ENCODE data around the gene RIMS4. TPM values are rescaled to one million over a fixed set of nuclear protein-coding genes. Genes with fewer than 3 reads are reported as not detected.

RIMS4 gene
- polyA plus RNA-seq, 3 donors = not detected

GRCh38 chr20:44839481-44839880, 29.1 kb upstream of the RIMS4 start:
- WGBS (ENCODE audit: insufficient coverage) = no CpG with 5 or more reads among the region's 5 CpGs

GRCh38 chr20:44838521-44838920, 28.2 kb upstream of the RIMS4 start:
- Mint-ChIP-seq H3K9me3 (peaks cover 0 to 4% (median 0%) of the 10 kb centered on the region in 7 donors), H3K36me3 (no peaks in the 10 kb centered on the region)
- no peak for DNase-seq

More at GRCh38 chr20:44839481-44839880, 29.1 kb upstream of the RIMS4 start:
- Histone ChIP-seq H3K27ac (ENCODE audit: low read depth in 1 of 2, low read length in 2 of 2) (no peak overlapping the region), H3K4me3 (replicated peaks in 1 of 3; ENCODE audit: low read depth in 2 of 3, low read length in 3 of 3) (no peak overlapping the region), H3K36me3 (replicated peaks in 1 of 2; ENCODE audit: control insufficient read depth in 1 of 2, insufficient read depth in 2 of 2, low read length in 2 of 2) (no peaks in the 10 kb centered on the region), H4K20me1 (ENCODE audit: insufficient read depth, low read length) (no peaks in the 10 kb centered on the region), H3K4me1 (ENCODE audit: control insufficient read depth in 1 of 2, insufficient read depth in 2 of 2, low read length in 2 of 2) (no peaks in the 10 kb centered on the region), H3K9ac (ENCODE audit: insufficient read depth, low read length, poor library complexity, severe bottlenecking) (no peak overlapping the region), H3K79me2 (ENCODE audit: insufficient read depth, low read length) (no peaks in the 10 kb centered on the region), H3K9me3 (replicated peaks in 1 of 2; ENCODE audit: control insufficient read depth in 1 of 2, insufficient read depth in 1 of 2, low read length in 2 of 2) (no peaks in the 10 kb centered on the region), H2AFZ (ENCODE audit: insufficient read depth, low read depth, low read length, poor library complexity, severe bottlenecking) (no peak overlapping the region), H3K4me2 (replicated peaks; ENCODE audit: extremely low read depth, low read length, poor library complexity, severe bottlenecking) (no peak overlapping the region), H3K27me3 (ENCODE audit: control insufficient read depth in 2 of 2, insufficient read depth in 2 of 2, low read length in 2 of 2) (peaks cover 2 to 8% of the 10 kb centered on the region in 2 donors)
- no peaks in the 10 kb centered on the region for H3K36me3 Mint-ChIP-seq
- no peak for TF ChIP-seq CTCF (IDR thresholded peaks at IDR 0.05)
- H3K27me3 Mint-ChIP-seq (ENCODE audit: low read depth in 3 of 3) = peaks cover 6 to 15% (median 15%) of the 10 kb centered on the region in 3 donors
- intact Hi-C loops (cut with micrococcal nuclease) = no loop called here
- no peak for DNase-seq
- no peak overlapping the region for H3K27ac Mint-ChIP-seq
- peaks cover 0 to 4% (median 0%) of the 10 kb centered on the region in 7 donors for H3K9me3 Mint-ChIP-seq
- H3K4me1 Mint-ChIP-seq = no peaks in the 10 kb centered on the region
- H3K4me3 Mint-ChIP-seq = no peak overlapping the region

More at GRCh38 chr20:44838521-44838920, 28.2 kb upstream of the RIMS4 start:
- Mint-ChIP-seq H3K4me1 (no peaks in the 10 kb centered on the region), H3K27ac (no peak overlapping the region), H3K4me3 (no peak overlapping the region), H3K27me3 (ENCODE audit: low read depth in 3 of 3) (peaks cover 6 to 19% (median 12%) of the 10 kb centered on the region in 3 donors)
- H3K27ac ChIP-seq (ENCODE audit: low read depth in 1 of 2, low read length in 2 of 2) = no peak overlapping the region
- intact Hi-C loops (cut with micrococcal nuclease) = no loop called here
- no peak overlapping the region for H3K9ac ChIP-seq (ENCODE audit: insufficient read depth, low read length, poor library complexity, severe bottlenecking)
- 91% methylated on average over 1 of the region's 1 CpG for WGBS (ENCODE audit: insufficient coverage)
- no peak overlapping the region for H3K4me2 ChIP-seq (replicated peaks; ENCODE audit: extremely low read depth, low read length, poor library complexity, severe bottlenecking)
- H3K4me1 ChIP-seq (ENCODE audit: control insufficient read depth in 1 of 2, insufficient read depth in 2 of 2, low read length in 2 of 2) = no peaks in the 10 kb centered on the region
- no peaks in the 10 kb centered on the region for H3K9me3 ChIP-seq (replicated peaks in 1 of 2; ENCODE audit: control insufficient read depth in 1 of 2, insufficient read depth in 1 of 2, low read length in 2 of 2)
- H3K79me2 ChIP-seq (ENCODE audit: insufficient read depth, low read length) = no peaks in the 10 kb centered on the region
- no peak for TF ChIP-seq CTCF (IDR thresholded peaks at IDR 0.05)
- H4K20me1 ChIP-seq (ENCODE audit: insufficient read depth, low read length) = no peaks in the 10 kb centered on the region
- no peak overlapping the region for H2AFZ ChIP-seq (ENCODE audit: insufficient read depth, low read depth, low read length, poor library complexity, severe bottlenecking)
- H3K27me3 ChIP-seq (ENCODE audit: control insufficient read depth in 2 of 2, insufficient read depth in 2 of 2, low read length in 2 of 2) = peaks cover 2 to 8% of the 10 kb centered on the region in 2 donors
- no peaks in the 10 kb centered on the region for H3K36me3 ChIP-seq (replicated peaks in 1 of 2; ENCODE audit: control insufficient read depth in 1 of 2, insufficient read depth in 2 of 2, low read length in 2 of 2)
- H3K4me3 ChIP-seq (replicated peaks in 1 of 3; ENCODE audit: low read depth in 2 of 3, low read length in 3 of 3) = no peak overlapping the region

All from CD14-positive monocyte (primary cell).